ENCODE results near the gene EFS. TPM values are rescaled to one million over a fixed set of nuclear protein-coding genes. Genes with fewer than 3 reads are reported as not detected.

EFS gene
- total and polyA plus RNA-seq, 3 donors from 2014 or later: 7.6 to 10.5 (median 10.3) TPM

DNA sequence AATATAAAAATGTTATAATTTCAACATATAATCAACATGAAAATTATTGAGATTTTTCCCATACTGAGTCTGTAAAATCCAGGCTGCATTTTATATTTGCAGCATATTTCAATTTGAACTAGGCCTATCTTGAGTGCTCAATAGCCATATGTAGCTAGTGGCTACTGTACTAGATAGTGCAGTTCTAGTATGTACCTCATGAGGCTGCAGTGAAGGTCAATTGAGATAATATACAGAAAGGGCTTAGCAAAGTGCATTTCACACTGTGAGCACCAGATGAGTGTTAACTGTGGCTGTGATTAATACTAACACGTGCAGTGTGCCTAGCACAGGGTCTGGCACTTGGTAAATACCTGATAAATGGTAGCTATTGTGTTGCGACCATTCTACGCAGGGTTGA is 6.9 kb downstream of the EFS start:
- 67 to 82% methylated on average over 3 of the region's 3 CpGs for WGBS, 2 donors
- H3K36me3 ChIP-seq (ENCODE audit: low read depth, missing control alignments): no peaks in the 10 kb centered on the region
- no peaks in the 10 kb centered on the region for H3K4me1 ChIP-seq
- TF ChIP-seq, protein P1, sequence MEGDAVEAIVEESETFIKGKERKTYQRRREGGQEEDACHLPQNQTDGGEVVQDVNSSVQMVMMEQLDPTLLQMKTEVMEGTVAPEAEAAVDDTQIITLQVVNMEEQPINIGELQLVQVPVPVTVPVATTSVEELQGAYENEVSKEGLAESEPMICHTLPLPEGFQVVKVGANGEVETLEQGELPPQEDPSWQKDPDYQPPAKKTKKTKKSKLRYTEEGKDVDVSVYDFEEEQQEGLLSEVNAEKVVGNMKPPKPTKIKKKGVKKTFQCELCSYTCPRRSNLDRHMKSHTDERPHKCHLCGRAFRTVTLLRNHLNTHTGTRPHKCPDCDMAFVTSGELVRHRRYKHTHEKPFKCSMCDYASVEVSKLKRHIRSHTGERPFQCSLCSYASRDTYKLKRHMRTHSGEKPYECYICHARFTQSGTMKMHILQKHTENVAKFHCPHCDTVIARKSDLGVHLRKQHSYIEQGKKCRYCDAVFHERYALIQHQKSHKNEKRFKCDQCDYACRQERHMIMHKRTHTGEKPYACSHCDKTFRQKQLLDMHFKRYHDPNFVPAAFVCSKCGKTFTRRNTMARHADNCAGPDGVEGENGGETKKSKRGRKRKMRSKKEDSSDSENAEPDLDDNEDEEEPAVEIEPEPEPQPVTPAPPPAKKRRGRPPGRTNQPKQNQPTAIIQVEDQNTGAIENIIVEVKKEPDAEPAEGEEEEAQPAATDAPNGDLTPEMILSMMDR (IDR thresholded peaks at IDR 0.05): no peak
- no peak for TF ChIP-seq POLR2A (IDR thresholded peaks at IDR 0.05)
- intact Hi-C loops (cut with DNase I; ENCODE audit: low total_unique reads): no loop called here
- DNase-seq: no peak
- no peaks in the 10 kb centered on the region for H3K27me3 ChIP-seq
- no peak overlapping the region for H3K27ac ChIP-seq
- no peak overlapping the region for H3K4me3 ChIP-seq
- H3K9me3 ChIP-seq: no peaks in the 10 kb centered on the region

GRCh38 chr14:23357261-23357660 is 7.7 kb downstream of the EFS start:
- WGBS, 2 donors: 88% methylated on average over 3 to 8 of the region's 8 CpGs
- no peaks in the 10 kb centered on the region for H3K4me1 ChIP-seq
- H3K27ac ChIP-seq: no peak overlapping the region
- H3K4me3 ChIP-seq: no peak overlapping the region
- H3K36me3 ChIP-seq (ENCODE audit: low read depth, missing control alignments): no peaks in the 10 kb centered on the region
- no peak for DNase-seq
- no peaks in the 10 kb centered on the region for H3K27me3 ChIP-seq
- intact Hi-C loops (cut with DNase I; ENCODE audit: low total_unique reads): no loop called here
- TF ChIP-seq, protein P1 (IDR thresholded peaks at IDR 0.05): no peak
- H3K9me3 ChIP-seq: no peaks in the 10 kb centered on the region

GRCh38 chr14:23356662-23357061 is 8.3 kb downstream of the EFS start:
- 96 to 97% methylated on average over 4 of the region's 4 CpGs for WGBS, 2 donors
- H3K4me3 ChIP-seq: no peak overlapping the region
- TF ChIP-seq, protein P1 (IDR thresholded peaks at IDR 0.05): no peak
- no peak for TF ChIP-seq POLR2A (IDR thresholded peaks at IDR 0.05)
- no peak overlapping the region for H3K27ac ChIP-seq
- H3K36me3 ChIP-seq (ENCODE audit: low read depth, missing control alignments): no peaks in the 10 kb centered on the region
- no peaks in the 10 kb centered on the region for H3K9me3 ChIP-seq
- intact Hi-C loops (cut with DNase I; ENCODE audit: low total_unique reads): no loop called here
- no peaks in the 10 kb centered on the region for H3K27me3 ChIP-seq
- H3K4me1 ChIP-seq: peaks cover 3% of the 10 kb centered on the region
- DNase-seq: no peak

GRCh38 chr14:23355871-23356435 is 9.0 kb downstream of the EFS start:
- DNase-seq: no peak
- H3K4me1 ChIP-seq: peaks cover 5% of the 10 kb centered on the region
- no peaks in the 10 kb centered on the region for H3K27me3 ChIP-seq
- intact Hi-C loops (cut with DNase I; ENCODE audit: low total_unique reads): no loop called here
- H3K27ac ChIP-seq: no peak overlapping the region
- no peaks in the 10 kb centered on the region for H3K9me3 ChIP-seq
- no peaks in the 10 kb centered on the region for H3K36me3 ChIP-seq (ENCODE audit: low read depth, missing control alignments)
- H3K4me3 ChIP-seq: no peak overlapping the region
- 86 to 94% methylated on average over 6 of the region's 6 CpGs for WGBS, 2 donors
- no peak for TF ChIP-seq POLR2A (IDR thresholded peaks at IDR 0.05)
- TF ChIP-seq, protein P1 (IDR thresholded peaks at IDR 0.05): no peak

DNA sequence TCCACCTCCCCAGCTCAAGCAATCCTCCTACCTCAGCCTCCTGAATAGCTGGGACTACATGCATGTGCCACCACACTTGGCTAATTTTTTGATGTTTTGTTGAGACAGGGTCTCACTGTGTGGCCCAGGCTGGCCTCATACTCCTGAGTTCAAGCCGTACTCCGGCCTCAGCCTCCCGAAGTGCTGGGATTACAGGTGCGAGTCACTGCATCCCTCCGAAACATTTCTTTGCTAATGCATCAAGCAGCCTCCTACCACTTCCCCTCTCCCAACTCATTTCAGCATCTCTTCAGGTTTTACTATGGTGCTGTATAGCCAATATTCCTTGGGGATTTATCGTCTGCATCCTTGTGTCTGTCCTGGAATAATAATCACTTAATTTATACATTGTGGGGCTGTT is 10.0 kb downstream of the EFS start:
- TF ChIP-seq POLR2A (IDR thresholded peaks at IDR 0.05): no peak
- TF ChIP-seq, protein P1 (IDR thresholded peaks at IDR 0.05): no peak
- no peaks in the 10 kb centered on the region for H3K9me3 ChIP-seq
- H3K36me3 ChIP-seq (ENCODE audit: low read depth, missing control alignments): no peaks in the 10 kb centered on the region
- DNase-seq: no peak
- H3K27me3 ChIP-seq: no peaks in the 10 kb centered on the region
- intact Hi-C loops (cut with DNase I; ENCODE audit: low total_unique reads): no loop called here
- H3K4me1 ChIP-seq: peaks cover 5% of the 10 kb centered on the region
- H3K27ac ChIP-seq: no peak overlapping the region
- 87 to 90% methylated on average over 6 of the region's 6 CpGs for WGBS, 2 donors
- no peak overlapping the region for H3K4me3 ChIP-seq

Data from testis (tissue), 3 donors.